NCI-H82 treated with DMSO at 0.1 percent for 48 hours (cell line): ENCODE data around the gene PNN.
"Not testable (repeated sequence)": the region's sequence is repeated elsewhere in the genome, so short reads cannot be mapped to it uniquely, and the experiment has no call there.

ENCODE experiments used
- DNase-seq: peaks from one replicate; lab custom pipeline; 2025; ENCODE audit not compliant: unreplicated experiment; lab: John Stamatoyannopoulos, UW

The PNN gene

GRCh38 chr14:39174560-39175444 is at the start of gene PNN:
Gene PNN (plus strand): TSS chr14:39175254. CDS start chr14:39175280, 26 bp downstream.
- peak; percentile 95 for DNase-seq

GRCh38 chr14:39137835-39138234 is 37.2 kb upstream of the PNN start:
- DNase-seq = not testable (repeated sequence)

- DNase-seq = no peak
Observed at GRCh38 chr14:39138440-39138839, 36.6 kb upstream of the PNN start.

- DNase-seq = no peak
Observed at GRCh38 chr14:39140170-39140569, 34.9 kb upstream of the PNN start.

- not testable (repeated sequence) for DNase-seq
Observed at GRCh38 chr14:39141623-39142022, 33.4 kb upstream of the PNN start.

GRCh38 chr14:39143226-39143625 is 31.8 kb upstream of the PNN start:
- DNase-seq = not testable (repeated sequence)

- no peak for DNase-seq
Observed at GRCh38 chr14:39145266-39145966, 29.6 kb upstream of the PNN start.

GRCh38 chr14:39154594-39155189 is 20.4 kb upstream of the PNN start:
- no peak for DNase-seq

- DNase-seq = no peak
Observed at GRCh38 chr14:39157491-39157890, 17.6 kb upstream of the PNN start.

- DNase-seq = no peak
Observed at GRCh38 chr14:39158222-39158858, 16.7 kb upstream of the PNN start.

GRCh38 chr14:39160494-39160893 is 14.6 kb upstream of the PNN start:
- DNase-seq = no peak

GRCh38 chr14:39167797-39168320 is 7.2 kb upstream of the PNN start:
- DNase-seq = not testable (repeated sequence)

- no peak for DNase-seq
Observed at GRCh38 chr14:39168591-39168990, 6.5 kb upstream of the PNN start.

- DNase-seq = no peak
Observed at GRCh38 chr14:39169541-39169900, 5.5 kb upstream of the PNN start.

- no peak for DNase-seq
Observed at GRCh38 chr14:39173198-39173597, 1.9 kb upstream of the PNN start.

GRCh38 chr14:39175445-39176262 is 600 bp downstream of the PNN start:
- no peak for DNase-seq

GRCh38 chr14:39176263-39177167 is 1.5 kb downstream of the PNN start:
- DNase-seq = no peak

GRCh38 chr14:39177168-39177545 is 2.1 kb downstream of the PNN start:
- DNase-seq = no peak

- DNase-seq = no peak
Observed at GRCh38 chr14:39179042-39179441, 4.0 kb downstream of the PNN start.
